ENCODE measurements around the gene TUBGCP2.

Gene TUBGCP2

DNA sequence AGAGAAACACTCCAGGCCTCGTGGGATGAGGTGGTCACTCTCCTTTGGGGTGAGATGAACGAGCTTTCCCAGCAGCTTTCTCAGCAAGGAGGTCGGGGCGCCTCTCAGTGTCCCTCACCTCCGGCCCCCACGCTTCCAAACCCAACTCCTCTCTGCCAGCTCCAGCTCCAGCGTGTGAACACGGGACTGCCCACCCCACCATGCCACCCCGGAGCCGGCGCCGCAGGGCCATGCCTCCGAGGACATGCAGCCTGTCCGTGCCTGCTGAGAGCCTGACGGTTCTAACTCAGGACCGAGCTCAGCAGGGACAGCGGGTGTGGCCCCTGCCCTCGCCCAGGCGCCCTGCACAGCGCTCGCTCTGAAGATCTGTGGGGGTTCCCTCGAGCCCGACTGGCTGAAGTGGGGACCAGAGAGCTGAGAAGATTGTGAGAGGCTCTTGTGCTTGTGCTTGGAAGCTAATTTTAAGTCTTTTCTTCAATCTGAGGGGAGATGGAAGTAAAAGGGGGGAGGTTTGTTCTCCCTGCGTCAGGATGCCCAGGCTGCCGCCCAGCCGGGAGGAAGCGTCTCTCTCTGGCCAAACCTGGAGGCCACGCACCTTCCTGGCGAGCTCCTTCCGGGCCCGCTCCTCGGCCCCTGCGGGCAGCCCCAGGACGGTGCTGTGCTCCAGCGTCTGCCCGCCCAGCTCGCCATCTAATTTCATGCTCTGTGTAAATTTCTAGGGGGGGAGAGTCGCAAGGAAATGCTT lies 26.9 kb downstream of the TUBGCP2 start:
- Histone ChIP-seq H3K27me3 (ENCODE audit: insufficient read depth, low read length) (no peaks in the 10 kb centered on the region), H3K9me3 (ENCODE audit: low read length) (no peaks in the 10 kb centered on the region), H3K4me3 (ENCODE audit: low read length) (no peak overlapping the region), H3K4me1 (ENCODE audit: insufficient read depth, low read length) (no peaks in the 10 kb centered on the region), H2AFZ (ENCODE audit: low read depth, low read length) (no peak overlapping the region), H3K36me3 (ENCODE audit: insufficient read depth, low read length) (peaks cover 69% of the 10 kb centered on the region)

GRCh38 chr10:133281084-133281483 lies 27.6 kb downstream of the TUBGCP2 start:
- Histone ChIP-seq H3K4me3 (ENCODE audit: low read length) (no peak overlapping the region), H3K9me3 (ENCODE audit: low read length) (no peaks in the 10 kb centered on the region), H3K27me3 (ENCODE audit: insufficient read depth, low read length) (no peaks in the 10 kb centered on the region), H3K4me1 (ENCODE audit: insufficient read depth, low read length) (no peaks in the 10 kb centered on the region), H3K36me3 (ENCODE audit: insufficient read depth, low read length) (peaks cover 66% of the 10 kb centered on the region), H2AFZ (ENCODE audit: low read depth, low read length) (no peak overlapping the region)

DNA sequence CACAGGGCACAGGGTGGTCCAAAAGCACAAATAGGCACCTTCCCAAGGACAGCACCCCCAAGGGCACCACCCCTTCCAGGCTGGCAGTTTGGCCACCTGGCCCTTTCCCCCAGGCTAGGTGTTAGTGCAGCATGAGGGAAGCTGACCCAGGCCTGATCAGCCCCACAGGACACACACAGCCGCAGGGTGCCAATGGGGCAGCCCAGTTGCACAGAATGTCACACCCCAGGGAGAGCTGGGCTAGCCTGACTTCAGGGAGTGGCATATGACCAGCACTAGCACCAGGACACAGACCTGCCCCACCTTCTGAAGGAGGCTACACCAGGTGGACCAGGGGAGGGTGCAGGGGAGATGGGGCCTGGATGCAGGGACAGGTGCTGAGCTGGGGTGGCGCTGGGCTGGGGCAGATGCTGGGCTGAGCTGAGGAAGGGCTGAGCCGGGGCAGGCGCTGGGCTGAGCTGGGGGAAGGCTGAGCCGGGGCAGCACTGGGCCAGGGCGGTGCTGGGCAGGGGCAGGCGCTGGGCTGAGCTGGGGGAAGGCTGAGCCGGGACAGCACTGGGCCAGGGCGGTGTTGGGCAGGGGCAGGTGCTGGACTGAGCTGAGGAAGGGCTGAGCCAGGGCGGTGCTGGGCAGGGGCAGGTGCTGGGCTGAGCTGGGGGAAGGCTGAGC lies 28.1 kb downstream of the TUBGCP2 start:
- Histone ChIP-seq H3K4me3 (ENCODE audit: low read length) (no peak overlapping the region), H3K36me3 (ENCODE audit: insufficient read depth, low read length) (peaks cover 60% of the 10 kb centered on the region), H3K27me3 (ENCODE audit: insufficient read depth, low read length) (no peaks in the 10 kb centered on the region), H3K4me1 (ENCODE audit: insufficient read depth, low read length) (peaks cover 4% of the 10 kb centered on the region), H3K9me3 (ENCODE audit: low read length) (no peaks in the 10 kb centered on the region), H2AFZ (ENCODE audit: low read depth, low read length) (no peak overlapping the region)

GRCh38 chr10:133279326-133280226 lies 29.1 kb downstream of the TUBGCP2 start:
- no peaks in the 10 kb centered on the region for H3K9me3 ChIP-seq (ENCODE audit: low read length)
- H3K36me3 ChIP-seq (ENCODE audit: insufficient read depth, low read length), result peaks cover 51% of the 10 kb centered on the region
- peaks cover 13% of the 10 kb centered on the region for H3K4me1 ChIP-seq (ENCODE audit: insufficient read depth, low read length)
- H3K4me3 ChIP-seq (ENCODE audit: low read length), result no peak overlapping the region
- no peaks in the 10 kb centered on the region for H3K27me3 ChIP-seq (ENCODE audit: insufficient read depth, low read length)
- H2AFZ ChIP-seq (ENCODE audit: low read depth, low read length), result no peak overlapping the region

- no peaks in the 10 kb centered on the region for H3K27me3 ChIP-seq (ENCODE audit: insufficient read depth, low read length)
- no peak overlapping the region for H3K4me3 ChIP-seq (ENCODE audit: low read length)
- H3K4me1 ChIP-seq (ENCODE audit: insufficient read depth, low read length), result peaks cover 13% of the 10 kb centered on the region
- peaks cover 42% of the 10 kb centered on the region for H3K36me3 ChIP-seq (ENCODE audit: insufficient read depth, low read length)
- no peak overlapping the region for H2AFZ ChIP-seq (ENCODE audit: low read depth, low read length)
- H3K9me3 ChIP-seq (ENCODE audit: low read length), result no peaks in the 10 kb centered on the region
Observed at GRCh38 chr10:133278577-133279265, 30.0 kb downstream of the TUBGCP2 start.

DNA sequence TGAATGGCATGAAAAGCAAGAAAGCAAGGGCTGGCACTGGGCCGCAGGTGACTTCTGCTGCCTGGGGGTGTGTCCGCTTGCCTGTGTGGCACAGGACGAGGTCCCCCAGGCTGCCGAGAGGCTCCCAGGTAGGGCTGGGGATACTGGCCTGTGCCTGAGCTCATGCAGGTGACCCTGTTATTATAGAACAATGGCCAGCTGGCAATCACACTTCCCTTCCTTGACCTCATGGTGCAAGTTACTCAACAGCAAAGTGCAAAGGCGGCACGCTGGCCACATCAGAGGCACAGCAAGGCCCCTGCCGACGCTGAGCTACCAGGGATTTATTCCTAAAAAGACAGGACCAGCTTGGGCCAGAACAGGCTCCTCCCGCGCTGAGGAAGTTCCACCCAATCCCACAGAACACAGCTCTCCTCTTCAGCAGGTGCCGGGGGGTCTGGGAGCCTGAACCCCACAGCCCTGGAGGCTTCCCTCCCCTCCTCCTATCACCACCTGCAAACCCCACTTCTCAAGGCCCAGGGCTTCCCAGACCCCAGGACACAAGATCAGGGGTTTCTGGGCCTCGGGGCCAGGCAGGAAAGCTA lies 30.6 kb downstream of the TUBGCP2 start:
- Histone ChIP-seq H3K4me3 (ENCODE audit: low read length) (no peak overlapping the region), H3K27me3 (ENCODE audit: insufficient read depth, low read length) (no peaks in the 10 kb centered on the region), H3K4me1 (ENCODE audit: insufficient read depth, low read length) (peaks cover 13% of the 10 kb centered on the region), H3K9me3 (ENCODE audit: low read length) (no peaks in the 10 kb centered on the region), H3K36me3 (ENCODE audit: insufficient read depth, low read length) (peaks cover 36% of the 10 kb centered on the region), H2AFZ (ENCODE audit: low read depth, low read length) (no peak overlapping the region)

GRCh38 chr10:133277277-133277992 lies 31.2 kb downstream of the TUBGCP2 start:
- H3K4me1 ChIP-seq (ENCODE audit: insufficient read depth, low read length), result peaks cover 13% of the 10 kb centered on the region
- H3K36me3 ChIP-seq (ENCODE audit: insufficient read depth, low read length), result peaks cover 30% of the 10 kb centered on the region
- no peaks in the 10 kb centered on the region for H3K27me3 ChIP-seq (ENCODE audit: insufficient read depth, low read length)
- no peak overlapping the region for H3K4me3 ChIP-seq (ENCODE audit: low read length)
- no peaks in the 10 kb centered on the region for H3K9me3 ChIP-seq (ENCODE audit: low read length)
- no peak overlapping the region for H2AFZ ChIP-seq (ENCODE audit: low read depth, low read length)

- H3K4me3 ChIP-seq (ENCODE audit: low read length), result no peak within 1 kb of the TSS
- peaks cover 13% of the 10 kb centered on the region for H3K4me1 ChIP-seq (ENCODE audit: insufficient read depth, low read length)
- peaks cover 22% of the 10 kb centered on the region for H3K36me3 ChIP-seq (ENCODE audit: insufficient read depth, low read length)
- H2AFZ ChIP-seq (ENCODE audit: low read depth, low read length), result no peak within 1 kb of the TSS
- H3K9me3 ChIP-seq (ENCODE audit: low read length), result no peaks in the 10 kb centered on the region
- H3K27me3 ChIP-seq (ENCODE audit: insufficient read depth, low read length), result no peaks in the 10 kb centered on the region
Observed at GRCh38 chr10:133276435-133277201, 32.1 kb downstream of the TUBGCP2 start, which contains the start of gene ADAM8. TSS of gene ADAM8 (minus strand) at chr10:133276868. CDS start at chr10:133276817, 51 bp downstream.

- Histone ChIP-seq H3K36me3 (ENCODE audit: insufficient read depth, low read length) (peaks cover 18% of the 10 kb centered on the region), H3K9me3 (ENCODE audit: low read length) (no peaks in the 10 kb centered on the region), H3K4me3 (ENCODE audit: low read length) (no peak overlapping the region), H2AFZ (ENCODE audit: low read depth, low read length) (no peak overlapping the region), H3K27me3 (ENCODE audit: insufficient read depth, low read length) (no peaks in the 10 kb centered on the region), H3K4me1 (ENCODE audit: insufficient read depth, low read length) (peaks cover 13% of the 10 kb centered on the region)
Observed at GRCh38 chr10:133276100-133276434, 32.6 kb downstream of the TUBGCP2 start.

DNA sequence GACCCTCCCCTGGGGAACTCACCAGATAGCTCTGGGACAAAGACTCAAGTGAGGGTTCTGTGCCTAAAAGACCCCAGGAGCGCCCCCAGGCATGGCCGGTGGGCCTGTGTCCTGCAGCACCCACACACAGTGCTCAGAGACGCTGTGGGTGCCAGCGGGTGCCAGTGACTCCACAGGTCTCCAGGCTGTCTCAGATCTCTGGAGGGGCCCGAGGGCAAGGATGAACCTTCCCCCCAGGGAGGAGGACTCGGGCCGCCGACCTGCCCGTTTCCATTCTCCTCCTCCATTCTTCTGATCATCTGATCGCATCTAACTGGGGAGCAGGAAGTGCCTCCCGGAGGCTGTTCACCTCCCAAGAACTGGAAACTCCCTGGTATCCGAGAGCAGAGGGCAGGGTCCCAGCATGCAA lies 33.0 kb downstream of the TUBGCP2 start:
- no peaks in the 10 kb centered on the region for H3K9me3 ChIP-seq (ENCODE audit: low read length)
- peaks cover 13% of the 10 kb centered on the region for H3K4me1 ChIP-seq (ENCODE audit: insufficient read depth, low read length)
- no peaks in the 10 kb centered on the region for H3K27me3 ChIP-seq (ENCODE audit: insufficient read depth, low read length)
- no peak overlapping the region for H3K4me3 ChIP-seq (ENCODE audit: low read length)
- H3K36me3 ChIP-seq (ENCODE audit: insufficient read depth, low read length), result peaks cover 17% of the 10 kb centered on the region
- H2AFZ ChIP-seq (ENCODE audit: low read depth, low read length), result no peak overlapping the region

- peaks cover 13% of the 10 kb centered on the region for H3K36me3 ChIP-seq (ENCODE audit: insufficient read depth, low read length)
- H3K27me3 ChIP-seq (ENCODE audit: insufficient read depth, low read length), result no peaks in the 10 kb centered on the region
- H2AFZ ChIP-seq (ENCODE audit: low read depth, low read length), result no peak overlapping the region
- no peaks in the 10 kb centered on the region for H3K9me3 ChIP-seq (ENCODE audit: low read length)
- H3K4me3 ChIP-seq (ENCODE audit: low read length), result no peak overlapping the region
- peaks cover 13% of the 10 kb centered on the region for H3K4me1 ChIP-seq (ENCODE audit: insufficient read depth, low read length)
Observed at GRCh38 chr10:133274751-133275683, 33.7 kb downstream of the TUBGCP2 start.

Data from neuron (in vitro differentiated cells).